AG09309 (cell line): Measurements from ENCODE around the gene SRPK2.

Source experiments
- DNase-seq: peaks from one replicate; pipeline ENCODE4 v3.0.0-alpha.2; 2010; ENCODE audit warnings: low read depth
- H3K4me3 ChIP-seq: 2 replicates; pipeline ENCODE4 v1.5.1; 2011; ENCODE audit warnings: mild to moderate bottlenecking, low read depth, low read length, moderate library complexity; ENCODE audit not compliant: control insufficient read depth
- TF ChIP-seq, protein P1 (sequence below): IDR thresholded peaks from 2 replicates; pipeline ENCODE4 v1.5.1; 2011; ENCODE audit warnings: mild to moderate bottlenecking, low read depth, low read length, inconsistent platforms; ENCODE audit not compliant: insufficient read depth, control insufficient read depth; ENCODE audit errors: missing control alignments

SRPK2 gene

DNA sequence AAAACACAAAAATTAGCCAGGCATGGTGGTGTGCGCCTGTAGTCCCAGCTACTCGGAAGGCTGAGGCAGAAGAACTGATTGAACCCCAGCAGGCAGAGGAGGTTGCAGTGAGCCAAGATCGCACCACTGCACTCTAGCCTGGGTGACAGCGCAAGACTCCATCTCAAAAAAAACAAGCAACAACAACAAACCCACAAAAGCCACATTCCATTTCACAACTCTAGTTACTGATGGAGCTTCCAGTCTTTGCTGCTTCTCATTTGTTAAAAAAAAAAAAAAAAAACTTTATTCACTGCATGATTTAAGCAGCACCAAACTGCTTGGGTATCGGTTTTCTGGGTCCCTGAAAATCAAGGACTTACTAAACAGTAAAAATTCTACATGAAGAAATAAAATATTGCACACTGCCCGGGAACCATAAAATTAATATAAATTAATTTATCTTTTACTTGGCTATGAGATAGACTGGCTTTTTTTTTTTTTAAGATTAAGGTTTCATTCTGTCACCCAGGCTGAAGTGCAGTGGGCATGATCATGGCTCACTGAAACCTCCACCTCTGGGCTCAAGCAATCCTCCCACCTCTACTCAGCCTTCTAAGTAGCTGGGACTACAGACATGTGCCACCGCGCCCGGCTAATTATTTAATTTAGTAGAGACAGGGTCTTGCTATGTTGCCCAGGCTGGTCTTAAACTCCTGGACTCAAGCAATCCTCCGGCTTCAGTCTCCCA lies 42.0 kb downstream of the SRPK2 start:
- DNase-seq, result no peak

DNA sequence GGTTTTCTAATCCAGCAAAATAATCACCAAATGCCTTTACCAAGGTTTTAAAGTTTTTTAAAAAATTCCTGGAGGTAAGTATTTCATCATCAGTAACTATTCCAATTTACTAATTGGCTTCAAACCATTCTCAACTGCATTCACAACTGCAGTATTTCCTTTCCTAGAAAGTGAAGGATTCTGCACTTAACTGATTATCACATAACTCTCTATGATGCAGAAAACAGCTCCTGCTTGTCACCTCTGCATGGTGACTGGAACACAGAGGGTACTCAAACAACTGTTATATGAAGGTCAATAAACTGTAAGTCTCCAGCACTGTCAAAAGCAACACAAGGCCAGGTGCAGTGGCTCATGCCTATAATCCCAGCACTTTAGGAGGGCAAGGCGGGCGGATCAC lies 42.6 kb downstream of the SRPK2 start:
- TF ChIP-seq, protein P1, sequence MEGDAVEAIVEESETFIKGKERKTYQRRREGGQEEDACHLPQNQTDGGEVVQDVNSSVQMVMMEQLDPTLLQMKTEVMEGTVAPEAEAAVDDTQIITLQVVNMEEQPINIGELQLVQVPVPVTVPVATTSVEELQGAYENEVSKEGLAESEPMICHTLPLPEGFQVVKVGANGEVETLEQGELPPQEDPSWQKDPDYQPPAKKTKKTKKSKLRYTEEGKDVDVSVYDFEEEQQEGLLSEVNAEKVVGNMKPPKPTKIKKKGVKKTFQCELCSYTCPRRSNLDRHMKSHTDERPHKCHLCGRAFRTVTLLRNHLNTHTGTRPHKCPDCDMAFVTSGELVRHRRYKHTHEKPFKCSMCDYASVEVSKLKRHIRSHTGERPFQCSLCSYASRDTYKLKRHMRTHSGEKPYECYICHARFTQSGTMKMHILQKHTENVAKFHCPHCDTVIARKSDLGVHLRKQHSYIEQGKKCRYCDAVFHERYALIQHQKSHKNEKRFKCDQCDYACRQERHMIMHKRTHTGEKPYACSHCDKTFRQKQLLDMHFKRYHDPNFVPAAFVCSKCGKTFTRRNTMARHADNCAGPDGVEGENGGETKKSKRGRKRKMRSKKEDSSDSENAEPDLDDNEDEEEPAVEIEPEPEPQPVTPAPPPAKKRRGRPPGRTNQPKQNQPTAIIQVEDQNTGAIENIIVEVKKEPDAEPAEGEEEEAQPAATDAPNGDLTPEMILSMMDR, result no peak
- no peak overlapping the region for H3K4me3 ChIP-seq
- DNase-seq, result no peak

More for the DNA sequence above, 42.0 kb downstream of the SRPK2 start:
- TF ChIP-seq, protein P1, result no peak
- H3K4me3 ChIP-seq, result no peak overlapping the region

DNA sequence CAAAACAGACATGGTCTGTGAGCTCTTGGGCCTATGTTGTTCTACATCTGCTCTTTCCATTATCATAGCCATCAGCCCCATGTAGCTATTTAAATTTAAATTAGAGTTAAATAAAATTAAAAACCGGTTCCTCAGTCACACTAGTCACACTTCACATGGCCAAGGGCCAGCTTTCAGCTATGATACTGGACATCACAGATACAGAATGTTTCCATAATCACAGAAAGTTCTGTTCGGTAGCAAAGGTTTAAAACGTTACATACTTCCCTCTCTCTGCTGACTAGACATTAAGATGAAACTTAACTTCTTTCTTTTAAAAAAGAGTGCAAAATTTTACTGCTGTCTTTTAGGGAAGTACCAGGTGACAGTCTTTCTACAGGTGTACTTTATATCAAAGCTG lies 43.0 kb downstream of the SRPK2 start:
- TF ChIP-seq, protein P1, result no peak
- no peak for DNase-seq
- no peak overlapping the region for H3K4me3 ChIP-seq

DNA sequence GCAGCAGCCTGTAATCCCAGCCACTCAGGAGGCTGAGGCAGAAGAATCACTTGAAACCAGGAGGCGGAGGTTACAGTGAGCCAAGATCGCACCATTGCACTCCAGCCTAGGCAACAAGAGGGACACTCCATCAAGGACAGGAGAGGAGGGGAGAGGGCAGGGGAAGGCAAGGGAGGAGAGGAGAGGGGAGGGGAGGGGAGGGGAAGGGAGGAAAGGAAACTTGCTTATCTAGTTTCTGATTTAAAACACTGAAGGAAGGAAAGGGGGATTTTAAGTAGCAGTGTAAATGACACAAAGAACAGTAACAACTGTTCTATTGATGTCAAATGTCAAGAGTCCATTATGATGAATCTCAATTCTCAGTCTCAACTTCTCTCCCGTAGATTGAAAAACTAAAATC lies 43.7 kb downstream of the SRPK2 start:
- DNase-seq, result no peak
- TF ChIP-seq, protein P1, result no peak
- H3K4me3 ChIP-seq, result no peak overlapping the region

DNA sequence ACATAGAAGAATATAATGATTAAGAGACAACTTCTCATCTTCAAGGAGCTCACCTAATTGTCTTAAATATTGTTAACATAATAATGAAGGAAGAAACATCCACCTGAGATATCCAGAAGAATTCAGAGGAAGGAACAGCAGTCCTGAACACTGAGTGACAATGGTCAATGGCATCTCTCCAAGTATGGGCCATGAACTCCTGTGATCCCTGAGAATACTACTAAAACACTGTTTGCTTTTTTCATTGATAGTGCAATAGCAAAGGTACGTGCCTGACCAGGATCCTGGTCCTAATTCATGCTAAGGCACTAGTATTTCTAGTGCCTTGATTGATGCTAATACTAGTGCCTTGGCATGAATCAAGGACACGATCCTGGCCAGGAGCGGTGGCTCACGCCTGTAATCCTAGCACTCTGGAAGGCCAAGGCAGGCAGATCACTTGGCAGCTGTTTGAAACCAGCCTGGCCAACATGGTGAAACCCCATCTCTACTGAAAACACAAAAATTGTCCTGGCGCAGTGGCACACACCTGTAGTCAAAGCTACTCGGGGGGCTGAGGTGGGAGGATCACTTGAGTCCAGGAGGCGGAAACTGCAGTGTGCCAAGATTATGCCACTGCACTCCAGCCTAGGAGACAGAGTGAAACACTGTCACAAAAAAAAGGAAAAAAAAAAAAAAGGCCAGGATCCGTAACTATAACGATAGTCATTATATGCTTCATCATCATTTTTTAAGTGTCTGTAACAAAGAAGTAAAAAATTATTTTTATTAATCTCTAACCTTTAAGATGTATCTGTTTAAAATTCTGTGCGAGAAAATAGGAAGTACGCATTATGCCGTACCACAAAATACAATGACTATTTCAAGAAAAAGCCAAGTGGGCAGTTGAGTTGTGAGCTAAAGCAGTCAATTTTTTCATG lies 49.1 kb downstream of the SRPK2 start:
- no peak overlapping the region for H3K4me3 ChIP-seq
- TF ChIP-seq, protein P1, result no peak
- no peak for DNase-seq

DNA sequence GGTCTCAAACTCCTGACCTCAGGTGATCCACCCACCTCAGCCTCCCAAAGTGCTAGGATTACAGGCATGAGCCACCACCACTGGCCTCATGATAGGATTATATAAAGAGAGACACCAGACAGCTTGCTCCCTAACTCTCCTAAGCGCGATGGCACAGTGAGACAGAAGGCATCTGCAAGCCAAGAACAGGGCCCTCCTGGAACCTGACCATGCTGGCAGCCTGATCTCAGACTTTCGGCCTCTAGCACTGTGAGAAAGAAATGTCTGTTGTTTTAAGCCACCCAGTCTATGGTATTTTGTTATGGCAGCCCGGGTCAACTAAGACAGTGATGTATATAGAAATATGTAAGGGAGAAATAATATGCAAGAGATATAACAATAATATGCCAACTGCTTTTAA lies 51.2 kb downstream of the SRPK2 start:
- DNase-seq, result no peak
- H3K4me3 ChIP-seq, result no peak overlapping the region

More for the DNA sequence above, 51.2 kb downstream of the SRPK2 start:
- TF ChIP-seq, protein P1, result no peak
